Uterus (tissue), 4 donors: ENCODE results near the gene EPB41. TPM values are rescaled to one million over a fixed set of nuclear protein-coding genes. Genes with fewer than 3 reads are reported as not detected.

ENCODE experiments used
- DNase-seq, 2 donors: peaks; one replicate each; pipeline ENCODE4 v3.0.0-alpha.2; 2019 to 2020
- H3K27ac ChIP-seq, 2 donors: fragments of 200-600 bp; sonication (generic); 1 replicate in 1 of 2; 2 replicates in 1 of 2; pipeline ENCODE4 v1.5.1; 2016 to 2018
- H3K27me3 ChIP-seq, 2 donors: fragments of 200-600 bp; sonication (generic); one replicate each; pipeline ENCODE4 v1.5.1; 2018 to 2019; ENCODE audit warnings: control low read depth in 1 of 2
- H3K36me3 ChIP-seq, 2 donors: fragments of 200-600 bp; sonication (generic); one replicate each; pipeline ENCODE4 v1.5.1; 2019; ENCODE audit warnings: control low read depth in 1 of 2
- H3K4me1 ChIP-seq, 2 donors: fragments of 200-600 bp; sonication (generic); one replicate each; pipeline ENCODE4 v1.5.1; 2018 to 2019; ENCODE audit warnings: control low read depth in 1 of 2
- H3K4me3 ChIP-seq, 2 donors: fragments of 200-600 bp; sonication (generic); 1 replicate in 1 of 2; 2 replicates in 1 of 2; pipeline ENCODE4 v1.5.1; 2018 to 2019; ENCODE audit warnings: mild to moderate bottlenecking in 1 of 2
- H3K9me3 ChIP-seq, 2 donors: fragments of 200-600 bp; sonication (generic); one replicate each; pipeline ENCODE4 v1.5.1; 2019; ENCODE audit warnings: control low read depth in 1 of 2
- CTCF ChIP-seq, 4 experiments: fragments of 200-600 bp in 2 of 4; fragments of 450-650 bp in 2 of 4; sonication (generic) in 2 of 4; IDR thresholded peaks; one replicate each; pipeline ENCODE4 v1.5.1; 2016 to 2019; ENCODE audit warnings: antibody characterized with exemption in 4 of 4, mild to moderate bottlenecking in 2 of 4, moderate library complexity in 1 of 4
- POLR2A ChIP-seq, 2 donors: fragments of 450-650 bp; IDR thresholded peaks; one replicate each; pipeline ENCODE4 v1.6.1; 2016; ENCODE audit warnings: antibody characterized with exemption in 2 of 2, mild to moderate bottlenecking in 1 of 2, moderate library complexity in 1 of 2
- intact Hi-C: fragments of 100-400 bp; cut with DNase I; formaldehyde crosslinking; loops from one replicate; pipeline ENCODE4 v1.15.1; 2023; ENCODE audit warnings: low total_unique reads
- total RNA-seq, 4 donors: library from RNA; depleted of rRNA in 3 of 4; stranded (reverse); fragments of >200 nt in 3 of 4; gene quantifications; one replicate each; pipeline versions ENCODE4 v1.1.0 to v1.2.4, GENCODE V29; 2014 to 2023
- donor health status: DM: yes; HTN: yes; CAD: no.

Gene EPB41
- total RNA-seq, 4 donors from 2014 or later = 16.2 to 1,146 (median 45.4) TPM

DNA sequence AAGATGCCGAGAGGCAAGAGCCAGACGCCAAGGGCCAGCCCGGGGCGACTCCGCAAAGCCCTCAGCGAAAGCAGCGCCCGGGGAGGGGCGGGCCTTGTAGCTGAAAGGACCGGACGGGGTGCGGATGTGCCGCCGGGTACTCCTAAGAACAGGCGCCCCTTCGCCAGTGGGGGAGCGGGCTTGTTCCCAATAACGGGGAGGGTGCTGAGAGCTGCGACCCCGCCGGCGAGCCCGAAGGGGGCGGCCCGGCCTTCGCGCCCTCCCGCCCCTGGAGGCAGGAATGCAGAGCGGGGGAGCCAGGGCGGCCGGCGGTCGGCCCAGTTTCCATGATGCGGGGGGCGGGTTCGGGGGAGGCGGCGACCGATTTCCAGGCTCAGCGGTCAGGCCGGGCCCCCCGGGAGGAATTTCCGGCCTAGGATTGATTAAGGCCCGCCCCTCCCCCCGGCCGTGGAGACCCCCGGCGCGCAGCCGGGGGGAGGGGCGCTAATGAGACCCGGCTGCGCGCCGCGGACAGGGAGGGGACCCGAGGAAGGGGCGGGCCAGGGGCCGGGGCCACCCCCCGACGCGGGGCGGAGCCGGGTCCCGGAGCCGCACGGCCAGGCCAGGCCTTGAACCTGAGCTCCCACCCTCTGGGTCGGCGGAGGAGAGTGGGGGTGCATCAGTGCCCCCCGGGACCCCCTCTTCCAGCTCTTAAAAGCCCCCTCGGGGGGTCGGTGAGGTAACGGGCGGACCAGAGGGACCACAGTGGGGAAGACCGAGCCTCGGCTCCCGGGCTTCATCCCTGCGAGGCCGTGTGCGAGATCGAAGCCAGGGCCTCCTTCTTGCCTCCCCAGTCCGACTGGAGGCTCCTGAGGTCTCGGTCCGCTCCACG, 210.2 kb downstream of the EPB41 start:
- Histone ChIP-seq H3K4me1 (peaks cover 0 to 8% of the 10 kb centered on the region in 2 donors), H3K36me3 (no peaks in the 10 kb centered on the region), H3K27me3 (no peaks in the 10 kb centered on the region), H3K4me3 (peak overlapping the region; percentile 73 to 80), H3K9me3 (no peaks in the 10 kb centered on the region), H3K27ac (peak overlapping the region; percentile 94 to 100)
- intact Hi-C loops = loop anchor here (10.0 kb wide), 1 partner anchor 60 kb away; the partner anchor contains the start of gene SRSF4
- peak; percentile 90 to 93 for DNase-seq
- TF ChIP-seq POLR2A (IDR thresholded peaks at IDR 0.05) = peak; percentile 86 to 89
- peak; percentile 79 to 99 (median 91) for TF ChIP-seq CTCF (IDR thresholded peaks at IDR 0.05)

DNA sequence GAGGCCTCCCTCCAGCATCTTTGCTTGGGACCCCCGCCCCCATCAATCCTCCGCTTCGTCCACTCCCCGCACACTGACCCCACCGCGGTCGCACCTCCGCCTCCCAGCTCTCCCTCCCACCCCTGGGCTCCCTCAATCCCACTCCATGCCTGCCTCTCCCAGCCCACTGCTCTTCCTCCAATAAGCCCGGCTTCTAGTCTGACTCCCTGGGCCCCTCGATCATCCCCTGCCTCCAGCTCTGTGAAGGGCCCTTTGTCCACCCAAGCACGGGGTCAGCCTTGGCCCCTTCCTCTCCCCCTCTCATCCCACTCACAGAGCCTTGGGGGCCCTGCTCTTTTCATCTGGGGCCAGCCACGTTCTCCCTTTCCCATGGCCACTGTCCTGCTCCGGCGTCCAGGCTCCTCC, 210.9 kb downstream of the EPB41 start:
- DNase-seq = no peak
- intact Hi-C loops = loop anchor here (10.0 kb wide), 1 partner anchor 60 kb away; the partner anchor contains the start of gene SRSF4

GRCh38 chr1:29125788-29126187, 211.4 kb downstream of the EPB41 start:
- Histone ChIP-seq H3K4me3 (no peak overlapping the region), H3K4me1 (peaks cover 0 to 6% of the 10 kb centered on the region in 2 donors), H3K27ac (peak overlapping the region; percentile 94 to 100), H3K9me3 (no peaks in the 10 kb centered on the region), H3K36me3 (no peaks in the 10 kb centered on the region), H3K27me3 (no peaks in the 10 kb centered on the region)
- intact Hi-C loops = loop anchor here (10.0 kb wide), 1 partner anchor 59 kb away; the partner anchor contains the start of gene SRSF4
- DNase-seq = peak in 1 of 2 donors; percentile 39
- TF ChIP-seq CTCF (IDR thresholded peaks at IDR 0.05) = no peak
- no peak for TF ChIP-seq POLR2A (IDR thresholded peaks at IDR 0.05)

More for the DNA sequence above, 210.9 kb downstream of the EPB41 start:
- peak overlapping the region; percentile 73 to 80 for H3K4me3 ChIP-seq
- no peaks in the 10 kb centered on the region for H3K9me3 ChIP-seq
- H3K4me1 ChIP-seq = peaks cover 0 to 6% of the 10 kb centered on the region in 2 donors
- H3K27me3 ChIP-seq = no peaks in the 10 kb centered on the region
- no peaks in the 10 kb centered on the region for H3K36me3 ChIP-seq
- TF ChIP-seq POLR2A (IDR thresholded peaks at IDR 0.05) (no peak), CTCF (IDR thresholded peaks at IDR 0.05) (no peak)
- H3K27ac ChIP-seq = peak overlapping the region; percentile 94 to 100

- intact Hi-C loops = loop anchor here (10.0 kb wide), 1 partner anchor 59 kb away; the partner anchor contains the start of gene SRSF4
- H3K27ac ChIP-seq = peak overlapping the region; percentile 94 to 100
Measured at GRCh38 chr1:29126198-29126597, 211.8 kb downstream of the EPB41 start.

More at GRCh38 chr1:29126198-29126597, 211.8 kb downstream of the EPB41 start:
- no peak overlapping the region for H3K4me3 ChIP-seq
- TF ChIP-seq CTCF (IDR thresholded peaks at IDR 0.05) (no peak), POLR2A (IDR thresholded peaks at IDR 0.05) (no peak)
- no peaks in the 10 kb centered on the region for H3K9me3 ChIP-seq
- no peak for DNase-seq
- no peaks in the 10 kb centered on the region for H3K36me3 ChIP-seq
- peaks cover 0 to 6% of the 10 kb centered on the region in 2 donors for H3K4me1 ChIP-seq
- no peaks in the 10 kb centered on the region for H3K27me3 ChIP-seq
